ENCODE data around the gene KIRREL1.

KIRREL1 gene

DNA sequence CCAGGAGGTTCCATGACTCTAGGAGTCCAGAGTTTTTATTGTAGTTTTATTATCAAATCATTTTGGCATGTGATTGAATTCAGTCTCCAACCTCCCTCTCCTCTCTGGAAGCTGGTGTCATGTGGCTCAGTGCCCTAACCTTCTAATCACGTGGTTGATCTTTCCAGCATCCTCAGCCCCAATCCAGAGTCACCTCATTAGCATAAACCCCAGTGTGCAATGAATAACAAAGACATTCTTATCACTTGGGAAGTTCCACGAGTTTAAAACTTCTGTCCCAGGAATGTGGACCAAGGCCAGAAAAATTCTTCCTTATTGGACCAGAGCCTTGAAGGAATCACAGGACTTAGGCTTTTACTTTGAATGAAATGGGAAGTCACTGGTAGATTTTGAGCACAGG is 52.2 kb downstream of the KIRREL1 start:
- intact Hi-C loops (cut with DNase I; ENCODE audit: low total_unique reads), result no loop called here
- Histone ChIP-seq H3K27ac (no peak overlapping the region), H3K9me3 (no peaks in the 10 kb centered on the region), H3K36me3 (no peaks in the 10 kb centered on the region), H3K4me3 (no peak overlapping the region), H3K27me3 (no peaks in the 10 kb centered on the region), H3K4me1 (peaks cover 0 to 89% (median 28%) of the 10 kb centered on the region in 4 donors)
- TF ChIP-seq, protein P1, sequence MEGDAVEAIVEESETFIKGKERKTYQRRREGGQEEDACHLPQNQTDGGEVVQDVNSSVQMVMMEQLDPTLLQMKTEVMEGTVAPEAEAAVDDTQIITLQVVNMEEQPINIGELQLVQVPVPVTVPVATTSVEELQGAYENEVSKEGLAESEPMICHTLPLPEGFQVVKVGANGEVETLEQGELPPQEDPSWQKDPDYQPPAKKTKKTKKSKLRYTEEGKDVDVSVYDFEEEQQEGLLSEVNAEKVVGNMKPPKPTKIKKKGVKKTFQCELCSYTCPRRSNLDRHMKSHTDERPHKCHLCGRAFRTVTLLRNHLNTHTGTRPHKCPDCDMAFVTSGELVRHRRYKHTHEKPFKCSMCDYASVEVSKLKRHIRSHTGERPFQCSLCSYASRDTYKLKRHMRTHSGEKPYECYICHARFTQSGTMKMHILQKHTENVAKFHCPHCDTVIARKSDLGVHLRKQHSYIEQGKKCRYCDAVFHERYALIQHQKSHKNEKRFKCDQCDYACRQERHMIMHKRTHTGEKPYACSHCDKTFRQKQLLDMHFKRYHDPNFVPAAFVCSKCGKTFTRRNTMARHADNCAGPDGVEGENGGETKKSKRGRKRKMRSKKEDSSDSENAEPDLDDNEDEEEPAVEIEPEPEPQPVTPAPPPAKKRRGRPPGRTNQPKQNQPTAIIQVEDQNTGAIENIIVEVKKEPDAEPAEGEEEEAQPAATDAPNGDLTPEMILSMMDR (IDR thresholded peaks at IDR 0.05), result no peak
- DNase-seq, result no peak

DNA sequence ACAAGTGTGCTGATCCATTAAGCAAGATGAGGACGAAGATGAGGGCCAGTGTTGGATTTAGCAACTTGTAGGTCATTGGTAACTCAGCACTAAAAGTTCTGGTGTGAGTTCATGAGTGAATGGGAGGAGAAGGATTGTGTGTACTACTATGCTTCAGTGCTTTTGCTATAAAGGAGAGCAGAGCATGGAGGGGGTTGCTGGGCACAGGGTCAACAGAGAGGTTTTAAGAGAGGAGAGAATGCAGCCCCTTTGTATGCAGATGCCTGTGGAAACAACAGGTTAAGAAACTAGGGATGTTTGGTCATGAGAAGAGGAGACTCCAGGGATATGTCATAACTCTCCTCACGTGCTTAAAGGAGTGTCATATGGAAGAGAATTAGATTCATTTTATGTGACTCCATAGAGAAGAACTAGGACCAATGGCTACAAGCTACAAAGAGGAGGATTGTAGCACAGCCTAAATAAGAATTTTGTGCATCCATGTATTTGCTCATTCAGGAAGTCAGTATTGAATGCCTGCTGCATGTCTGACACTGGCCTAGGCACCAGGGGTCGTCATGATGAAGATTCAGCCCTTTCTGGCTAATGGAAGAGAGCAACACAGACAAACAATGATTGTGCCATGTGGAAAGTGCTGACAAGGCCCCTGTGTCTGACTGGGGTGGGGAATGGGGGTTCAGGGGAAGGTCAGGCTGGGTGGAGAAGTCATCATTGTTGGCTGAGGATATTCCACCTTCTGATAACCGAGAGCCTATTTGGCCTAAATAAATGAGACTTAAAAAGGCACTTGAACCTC is 53.5 kb downstream of the KIRREL1 start:
- Histone ChIP-seq H3K4me3 (no peak overlapping the region), H3K9me3 (no peaks in the 10 kb centered on the region), H3K27me3 (no peaks in the 10 kb centered on the region), H3K4me1 (peaks cover 0 to 79% (median 28%) of the 10 kb centered on the region in 4 donors), H3K36me3 (peaks cover 0 to 3% (median 0%) of the 10 kb centered on the region in 3 donors), H3K27ac (no peak overlapping the region)
- DNase-seq, result no peak
- TF ChIP-seq, protein P1 (IDR thresholded peaks at IDR 0.05), result no peak
- intact Hi-C loops (cut with DNase I; ENCODE audit: low total_unique reads), result no loop called here

DNA sequence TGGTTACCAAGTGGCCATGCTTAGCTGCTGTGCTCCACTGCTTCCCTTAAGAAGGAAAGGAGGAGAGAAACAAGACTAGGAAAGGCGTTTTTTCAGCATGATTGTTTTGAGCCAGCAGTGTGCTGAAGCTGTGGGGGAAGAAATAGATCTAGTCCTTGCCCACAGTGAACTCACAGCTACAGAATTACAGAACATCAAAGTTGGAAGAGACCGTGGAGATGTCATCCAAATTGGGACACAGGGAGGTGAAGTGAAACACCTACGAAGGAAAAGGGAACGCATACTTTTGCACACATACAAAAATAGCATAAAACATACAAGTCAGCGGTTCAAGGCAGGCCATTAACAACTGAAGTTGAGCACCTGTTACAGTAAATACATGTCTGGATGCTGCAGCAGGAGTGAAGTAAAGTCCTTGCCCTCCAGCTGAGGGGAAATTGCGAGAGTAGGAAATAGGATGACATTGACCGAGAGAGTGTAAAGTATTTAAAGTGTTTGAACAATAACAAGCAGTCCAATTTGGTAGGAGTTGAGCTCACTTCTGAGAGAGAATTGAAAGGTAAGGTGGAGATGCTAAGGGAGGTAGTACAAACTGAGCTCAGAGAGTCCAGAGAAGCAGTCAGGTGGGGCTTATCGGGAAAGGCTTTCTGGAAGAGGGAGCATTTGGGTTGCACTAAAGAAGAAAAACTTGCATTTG is 55.1 kb downstream of the KIRREL1 start:
- no peak overlapping the region for H3K27ac ChIP-seq
- intact Hi-C loops (cut with DNase I; ENCODE audit: low total_unique reads), result no loop called here
- no peaks in the 10 kb centered on the region for H3K9me3 ChIP-seq
- no peaks in the 10 kb centered on the region for H3K27me3 ChIP-seq
- TF ChIP-seq, protein P1 (IDR thresholded peaks at IDR 0.05), result no peak
- H3K4me1 ChIP-seq, result peaks cover 0 to 64% (median 23%) of the 10 kb centered on the region in 4 donors
- H3K36me3 ChIP-seq, result peaks cover 0 to 3% (median 0%) of the 10 kb centered on the region in 3 donors
- no peak for DNase-seq
- no peak overlapping the region for H3K4me3 ChIP-seq

DNA sequence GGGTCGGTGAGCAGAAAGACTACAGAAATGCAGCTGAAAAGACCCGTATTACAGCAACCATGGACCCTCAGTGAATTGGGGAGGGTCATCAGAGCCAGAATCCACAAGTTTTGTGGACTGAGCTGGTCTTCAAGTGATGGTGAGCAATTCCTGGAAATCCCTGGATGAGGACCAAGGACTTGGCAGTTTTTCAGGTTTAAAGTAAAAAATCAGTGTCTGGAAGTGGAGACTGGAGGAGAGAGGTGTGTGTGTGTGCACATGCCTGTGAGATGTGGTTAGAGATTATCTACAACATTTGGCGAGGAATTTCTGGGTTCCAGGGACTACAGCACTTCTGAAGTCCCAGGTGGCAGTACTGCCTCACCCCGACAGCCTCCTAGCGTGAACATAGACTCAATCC is 56.4 kb downstream of the KIRREL1 start:
- no peak overlapping the region for H3K27ac ChIP-seq
- intact Hi-C loops (cut with DNase I; ENCODE audit: low total_unique reads), result no loop called here
- no peaks in the 10 kb centered on the region for H3K27me3 ChIP-seq

DNA sequence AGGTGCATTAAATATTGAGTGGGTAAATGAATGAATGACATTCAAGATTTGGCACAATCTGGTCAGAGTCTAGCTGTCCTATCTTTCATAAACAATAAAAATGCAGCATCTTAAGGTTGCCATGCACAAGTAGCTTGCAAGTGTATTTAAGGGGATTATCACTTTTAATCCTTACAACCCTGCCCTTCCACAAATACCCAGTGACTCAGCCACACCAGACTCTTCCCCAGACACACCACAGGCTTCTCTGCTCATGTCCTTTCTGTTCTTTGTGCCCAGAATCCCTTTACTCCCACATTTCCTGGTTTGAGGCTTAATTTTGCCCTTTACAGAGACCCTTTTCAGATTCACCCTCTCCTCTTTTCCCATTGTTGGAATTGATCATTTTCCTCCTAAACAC is 59.8 kb downstream of the KIRREL1 start:
- intact Hi-C loops (cut with DNase I; ENCODE audit: low total_unique reads), result no loop called here
- Histone ChIP-seq H3K27ac (no peak overlapping the region), H3K36me3 (peaks cover 0 to 8% (median 3%) of the 10 kb centered on the region in 3 donors), H3K4me3 (no peak overlapping the region), H3K4me1 (peaks cover 0 to 60% (median 32%) of the 10 kb centered on the region in 4 donors), H3K9me3 (no peaks in the 10 kb centered on the region), H3K27me3 (no peaks in the 10 kb centered on the region)
- TF ChIP-seq, protein P1 (IDR thresholded peaks at IDR 0.05), result no peak
- no peak for DNase-seq

More for the DNA sequence above, 56.4 kb downstream of the KIRREL1 start:
- TF ChIP-seq, protein P1 (IDR thresholded peaks at IDR 0.05), result no peak
- Histone ChIP-seq H3K9me3 (no peaks in the 10 kb centered on the region), H3K4me1 (peaks cover 0 to 56% (median 25%) of the 10 kb centered on the region in 4 donors), H3K36me3 (peaks cover 0 to 5% (median 3%) of the 10 kb centered on the region in 3 donors), H3K4me3 (no peak overlapping the region)
- no peak for DNase-seq
